HG03060 (cell line): ENCODE results near the gene NRSN2.
"Not testable (repeated sequence)": the region's sequence is repeated elsewhere in the genome, so short reads cannot be mapped to it uniquely, and the experiment has no call there.

ENCODE experiments used
- ATAC-seq: cut with Tn5 transposase; IDR thresholded peaks from one replicate; pipeline ENCODE4 v1.9.1; 2021; ENCODE audit warnings: low read depth, moderate number of reproducible peaks; ENCODE audit not compliant: unreplicated experiment

The NRSN2 gene

GRCh38 chr20:371755-372542, 25.0 kb downstream of the NRSN2 start:
- ATAC-seq: no peak

GRCh38 chr20:372543-373082, 25.7 kb downstream of the NRSN2 start:
- not testable (repeated sequence) for ATAC-seq

- no peak for ATAC-seq
Measured at GRCh38 chr20:373171-373890, 26.4 kb downstream of the NRSN2 start.

- no peak for ATAC-seq
Measured at GRCh38 chr20:375265-375889, 28.5 kb downstream of the NRSN2 start.

GRCh38 chr20:376089-376488, 29.2 kb downstream of the NRSN2 start:
- ATAC-seq: no peak

- no peak for ATAC-seq
Measured at GRCh38 chr20:376750-377149, 29.8 kb downstream of the NRSN2 start.

GRCh38 chr20:377578-377977, 30.7 kb downstream of the NRSN2 start:
- ATAC-seq: not testable (repeated sequence)

- ATAC-seq: no peak
Measured at GRCh38 chr20:378961-379336, 32.0 kb downstream of the NRSN2 start.

GRCh38 chr20:380763-381580, 34.1 kb downstream of the NRSN2 start:
- no peak for ATAC-seq

GRCh38 chr20:381581-382290, 34.8 kb downstream of the NRSN2 start:
- no peak for ATAC-seq

GRCh38 chr20:382291-383115, 35.6 kb downstream of the NRSN2 start:
- ATAC-seq: no peak

- no peak for ATAC-seq
Measured at GRCh38 chr20:383889-384288, 37.0 kb downstream of the NRSN2 start.

GRCh38 chr20:384723-385122, 37.8 kb downstream of the NRSN2 start:
- ATAC-seq: no peak

GRCh38 chr20:385448-385847, 38.5 kb downstream of the NRSN2 start:
- no peak for ATAC-seq

- ATAC-seq: not testable (repeated sequence)
Measured at GRCh38 chr20:386634-387033, 39.7 kb downstream of the NRSN2 start.

- ATAC-seq: no peak
Measured at GRCh38 chr20:387520-387919, 40.6 kb downstream of the NRSN2 start.

GRCh38 chr20:388034-388994, 41.4 kb downstream of the NRSN2 start:
- no peak for ATAC-seq

GRCh38 chr20:389220-389619, 42.3 kb downstream of the NRSN2 start:
- ATAC-seq: no peak
